H9 (cell line): ENCODE measurements around the gene SLC29A2. TPM values are rescaled to one million over a fixed set of nuclear protein-coding genes. Genes with fewer than 3 reads are reported as not detected.

ENCODE experiments used
- DNase-seq: peaks from one replicate; pipeline ENCODE4 v3.0.0-alpha.2; 2017
- H2AFZ ChIP-seq: one replicate; pipeline ENCODE4 v1.6.1; 2013; ENCODE audit warnings: mild to moderate bottlenecking, low read length, control low read depth, moderate library complexity
- H2AK5ac ChIP-seq: 2 replicates; pipeline ENCODE4 v1.6.1; 2013; ENCODE audit warnings: low read length, control low read depth, mixed read lengths; ENCODE audit not compliant: insufficient read length
- H2BK120ac ChIP-seq: one replicate; pipeline ENCODE4 v1.6.1; 2013; ENCODE audit warnings: low read depth, mild to moderate bottlenecking, low read length, control low read depth, inconsistent platforms; ENCODE audit not compliant: poor library complexity, severe bottlenecking
- H2BK12ac ChIP-seq: 2 replicates; pipeline ENCODE4 v1.6.1; 2013; ENCODE audit warnings: low read length, control low read depth, mixed read lengths, low read depth; ENCODE audit not compliant: insufficient read length
- H2BK15ac ChIP-seq: 2 replicates; pipeline ENCODE4 v1.6.1; 2013; ENCODE audit warnings: low read depth, low read length, control low read depth
- H2BK20ac ChIP-seq: one replicate; pipeline ENCODE4 v1.6.1; 2013; ENCODE audit warnings: low read depth, mild to moderate bottlenecking, low read length, control low read depth, inconsistent platforms; ENCODE audit not compliant: poor library complexity, severe bottlenecking
- H2BK5ac ChIP-seq: 2 replicates; pipeline ENCODE4 v1.6.1; 2013; ENCODE audit warnings: low read length, control low read depth, mixed read lengths; ENCODE audit not compliant: insufficient read length
- H3K14ac ChIP-seq: 2 replicates; pipeline ENCODE4 v1.6.1; 2013; ENCODE audit warnings: low read length, control low read depth; ENCODE audit not compliant: insufficient read depth
- H3K18ac ChIP-seq: 2 replicates; pipeline ENCODE4 v1.6.1; 2013; ENCODE audit warnings: low read depth, mild to moderate bottlenecking, mixed read lengths, low read length, control low read depth; ENCODE audit not compliant: insufficient read length
- H3K23ac ChIP-seq: 2 replicates; pipeline ENCODE4 v1.6.1; 2013; ENCODE audit warnings: low read length, control low read depth, mixed read lengths, low read depth; ENCODE audit not compliant: insufficient read length
- H3K23me2 ChIP-seq: 2 replicates; pipeline ENCODE4 v1.6.1; 2013; ENCODE audit warnings: low read depth, mild to moderate bottlenecking, mixed read lengths, low read length, control low read depth; ENCODE audit not compliant: insufficient read length, poor library complexity, severe bottlenecking
- H3K27ac ChIP-seq: 2 replicates; pipeline ENCODE4 v1.5.1; 2013; ENCODE audit warnings: low read length, control low read depth, mixed read lengths, low read depth; ENCODE audit not compliant: insufficient read length
- H3K27me3 ChIP-seq: 2 replicates; pipeline ENCODE4 v1.6.1; 2013; ENCODE audit warnings: low read length, control low read depth, inconsistent platforms; ENCODE audit not compliant: insufficient read depth
- H3K4ac ChIP-seq: 2 replicates; pipeline ENCODE4 v1.6.1; 2013; ENCODE audit warnings: low read depth, mild to moderate bottlenecking, control low read depth, inconsistent platforms, low read length, moderate library complexity
- H3K4me1 ChIP-seq: 2 replicates; pipeline ENCODE4 v1.6.1; 2013; ENCODE audit warnings: low read length, control low read depth, inconsistent platforms; ENCODE audit not compliant: insufficient read depth
- H3K4me2 ChIP-seq: 2 replicates; pipeline ENCODE4 v1.6.1; 2013; ENCODE audit warnings: low read length, control low read depth, mixed read lengths; ENCODE audit not compliant: insufficient read length, insufficient read depth
- H3K56ac ChIP-seq: 2 replicates; pipeline ENCODE4 v1.6.1; 2013; ENCODE audit warnings: low read depth, mild to moderate bottlenecking, mixed read lengths, low read length, control low read depth; ENCODE audit not compliant: insufficient read length
- H3K79me1 ChIP-seq: 2 replicates; pipeline ENCODE4 v1.6.1; 2013; ENCODE audit warnings: low read depth, mild to moderate bottlenecking, moderate library complexity, low read length, control low read depth, inconsistent platforms; ENCODE audit not compliant: insufficient read depth, poor library complexity, severe bottlenecking
- H3K79me2 ChIP-seq: 2 replicates; pipeline ENCODE4 v1.6.1; 2013; ENCODE audit warnings: low read length, control low read depth, inconsistent platforms; ENCODE audit not compliant: insufficient read depth
- H3K9ac ChIP-seq: 2 replicates; pipeline ENCODE4 v1.6.1; 2013; ENCODE audit warnings: low read length, control low read depth, mixed read lengths; ENCODE audit not compliant: insufficient read length; ENCODE audit errors: extremely low read depth
- H3K9me3 ChIP-seq: one replicate; pipeline ENCODE4 v1.6.1; 2013; ENCODE audit warnings: low read depth, low read length, inconsistent platforms; ENCODE audit not compliant: control insufficient read depth
- H3T11ph ChIP-seq: one replicate; pipeline ENCODE4 v1.6.1; 2013; ENCODE audit warnings: mild to moderate bottlenecking, low read length, control low read depth, inconsistent platforms
- H4K20me1 ChIP-seq: one replicate; pipeline ENCODE4 v1.6.1; 2013; ENCODE audit not compliant: control insufficient read depth, insufficient read length, insufficient read depth
- H4K5ac ChIP-seq: 2 replicates; pipeline ENCODE4 v1.6.1; 2013; ENCODE audit warnings: low read depth, mild to moderate bottlenecking, mixed read lengths, low read length, control low read depth; ENCODE audit not compliant: insufficient read length
- H4K8ac ChIP-seq: replicated peaks from 2 replicates; pipeline ENCODE4 v1.6.1; 2013; ENCODE audit warnings: low read length, control low read depth, mixed read lengths, low read depth; ENCODE audit not compliant: insufficient read length
- H4K91ac ChIP-seq: 2 replicates; pipeline ENCODE4 v1.6.1; 2013; ENCODE audit warnings: low read depth, mild to moderate bottlenecking, moderate library complexity, mixed read lengths, low read length, control low read depth; ENCODE audit not compliant: insufficient read length
- H3K27ac Mint-ChIP-seq, 3 experiments: 2 replicates in 2 of 3; 3 replicates in 1 of 3; pipeline ENCODE4 v1.8.0; 2020 to 2021; ENCODE audit warnings: mixed read lengths in 3 of 3, mild to moderate bottlenecking in 1 of 3, moderate library complexity in 1 of 3
- H3K27me3 Mint-ChIP-seq: 2 replicates; pipeline ENCODE4 v1.8.0; 2021; ENCODE audit warnings: low read depth, mild to moderate bottlenecking, moderate library complexity, mixed read lengths
- H3K36me3 Mint-ChIP-seq, 3 experiments: 2 replicates in 2 of 3; 3 replicates in 1 of 3; pipeline ENCODE4 v1.8.0; 2020 to 2021; ENCODE audit warnings: low read depth in 3 of 3, mixed read lengths in 3 of 3; ENCODE audit not compliant: insufficient read depth in 1 of 3
- H3K4me1 Mint-ChIP-seq, 2 experiments: 2 replicates each; pipeline ENCODE4 v1.8.0; 2020; ENCODE audit warnings: mixed read lengths in 2 of 2
- H3K4me3 Mint-ChIP-seq, 2 experiments: 2 replicates in 1 of 2; 3 replicates in 1 of 2; pipeline ENCODE4 v1.8.0; 2020 to 2021; ENCODE audit warnings: mild to moderate bottlenecking in 2 of 2, mixed read lengths in 2 of 2, moderate library complexity in 1 of 2
- H3K9me3 Mint-ChIP-seq, 2 experiments: 2 replicates in 1 of 2; 3 replicates in 1 of 2; pipeline ENCODE4 v1.8.0; 2020; ENCODE audit warnings: mild to moderate bottlenecking in 2 of 2, mixed read lengths in 2 of 2, moderate library complexity in 1 of 2
- WGBS: extraction: QIAGEN DNeasy Blood & Tissue Kit; methylation state at CpG from one replicate; pipeline ENCODE4 v1.1.7; 2013; ENCODE audit warnings: missing lambda C conversion rate, low lambda C conversion rate, mixed read lengths; ENCODE audit not compliant: insufficient read length; ENCODE audit errors: extremely low coverage; 5-methylcytosine and 5-hydroxymethylcytosine counted together
- total RNA-seq: library from RNA; stranded (reverse); gene quantifications from 2 replicates; pipeline ENCODE4 v1.2.1, GENCODE V29; 2021
- TF ChIP-seq, protein P1 (sequence below): fragments of 200-600 bp; sonication (generic); conservative IDR thresholded peaks from 3 replicates; pipeline ENCODE4 v1.8.0; 2021; ENCODE audit warnings: antibody characterized with exemption, mild to moderate bottlenecking

SLC29A2 gene
- total RNA-seq, 1 experiment from 2014 or later, result 29.8 TPM

DNA sequence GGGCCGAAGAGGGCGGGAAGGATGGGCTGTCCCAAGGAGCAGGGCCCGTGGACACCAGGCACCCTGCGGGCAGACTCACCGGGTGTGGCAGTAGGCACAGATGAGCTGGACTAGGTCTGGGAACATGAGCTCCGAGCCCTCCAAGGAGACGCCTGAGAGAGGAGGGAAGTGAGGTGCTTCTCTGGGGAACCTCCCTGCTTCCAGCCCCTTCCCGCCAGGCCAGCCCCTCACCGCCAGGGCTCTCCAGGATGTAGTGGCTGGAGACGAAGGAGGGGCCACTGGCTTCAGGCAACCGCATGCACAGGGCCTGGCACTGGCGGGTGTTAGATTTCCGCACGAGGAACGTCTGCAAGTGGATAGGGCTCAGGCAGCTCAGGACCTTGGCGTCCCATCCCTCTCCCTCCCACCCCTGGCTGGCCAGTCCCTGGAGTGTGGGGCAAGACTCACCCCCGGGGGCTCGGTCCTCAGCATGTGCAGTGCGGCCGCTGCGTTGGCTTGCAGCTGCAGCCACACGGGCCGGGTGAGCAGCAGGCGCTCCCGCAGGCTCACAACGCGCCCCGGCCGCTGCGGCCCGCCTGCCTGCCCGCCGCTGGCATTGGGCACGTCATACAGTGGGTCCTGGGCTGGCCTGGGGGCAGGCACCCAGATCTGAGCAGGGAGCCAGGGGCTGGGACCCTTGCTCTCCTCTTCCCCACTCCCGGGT lies 35.9 kb downstream of the SLC29A2 start:
- Mint-ChIP-seq H3K36me3 (peaks cover 4 to 26% (median 12%) of the 10 kb centered on the region in 3 experiments; a peak in 6 of 7 replicates), H3K27ac (no peak overlapping the region), H3K4me3 (peak overlapping the region; percentile 83 to 86), H3K4me1 (peaks cover 20 to 21% of the 10 kb centered on the region in 2 experiments), H3K9me3 (no peaks in the 10 kb centered on the region), H3K27me3 (peaks cover 4% of the 10 kb centered on the region)
- TF ChIP-seq, protein P1, sequence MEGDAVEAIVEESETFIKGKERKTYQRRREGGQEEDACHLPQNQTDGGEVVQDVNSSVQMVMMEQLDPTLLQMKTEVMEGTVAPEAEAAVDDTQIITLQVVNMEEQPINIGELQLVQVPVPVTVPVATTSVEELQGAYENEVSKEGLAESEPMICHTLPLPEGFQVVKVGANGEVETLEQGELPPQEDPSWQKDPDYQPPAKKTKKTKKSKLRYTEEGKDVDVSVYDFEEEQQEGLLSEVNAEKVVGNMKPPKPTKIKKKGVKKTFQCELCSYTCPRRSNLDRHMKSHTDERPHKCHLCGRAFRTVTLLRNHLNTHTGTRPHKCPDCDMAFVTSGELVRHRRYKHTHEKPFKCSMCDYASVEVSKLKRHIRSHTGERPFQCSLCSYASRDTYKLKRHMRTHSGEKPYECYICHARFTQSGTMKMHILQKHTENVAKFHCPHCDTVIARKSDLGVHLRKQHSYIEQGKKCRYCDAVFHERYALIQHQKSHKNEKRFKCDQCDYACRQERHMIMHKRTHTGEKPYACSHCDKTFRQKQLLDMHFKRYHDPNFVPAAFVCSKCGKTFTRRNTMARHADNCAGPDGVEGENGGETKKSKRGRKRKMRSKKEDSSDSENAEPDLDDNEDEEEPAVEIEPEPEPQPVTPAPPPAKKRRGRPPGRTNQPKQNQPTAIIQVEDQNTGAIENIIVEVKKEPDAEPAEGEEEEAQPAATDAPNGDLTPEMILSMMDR, result no peak
- H3K4me2 ChIP-seq, result peak overlapping the region; percentile 30
- H3K79me2 ChIP-seq, result no peaks in the 10 kb centered on the region
- no peak overlapping the region for H2AFZ ChIP-seq
- no CpG with 5 or more reads among the region's 35 CpGs for WGBS
- no peak overlapping the region for H2BK15ac ChIP-seq
- H3K23ac ChIP-seq, result no peak overlapping the region
- H2AK5ac ChIP-seq, result no peak overlapping the region
- no peak overlapping the region for H3T11ph ChIP-seq
- H2BK120ac ChIP-seq, result no peak overlapping the region
- no peaks in the 10 kb centered on the region for H3K4me1 ChIP-seq
- peak overlapping the region; percentile 65 for H3K18ac ChIP-seq
- no peak overlapping the region for H2BK12ac ChIP-seq
- no peaks in the 10 kb centered on the region for H3K9me3 ChIP-seq
- no peaks in the 10 kb centered on the region for H3K79me1 ChIP-seq
- no peak overlapping the region for H4K5ac ChIP-seq
- no peak overlapping the region for H4K91ac ChIP-seq
- no peak overlapping the region for H4K8ac ChIP-seq
- H3K14ac ChIP-seq, result peak overlapping the region; percentile 41; the same call in 1 of the 2 replicates
- H3K23me2 ChIP-seq, result no peaks in the 10 kb centered on the region
- H3K56ac ChIP-seq, result no peak overlapping the region
- no peak overlapping the region for H2BK20ac ChIP-seq
- no peak overlapping the region for H3K27ac ChIP-seq
- DNase-seq, result peak; percentile 78
- H3K9ac ChIP-seq, result peak overlapping the region; percentile 2
- H3K4ac ChIP-seq, result no peak overlapping the region
- H3K27me3 ChIP-seq, result no peaks in the 10 kb centered on the region; the same call in 1 of the 2 replicates
- no peak overlapping the region for H2BK5ac ChIP-seq
- H4K20me1 ChIP-seq, result no peaks in the 10 kb centered on the region
